Body of pancreas (tissue), 4 donors: ENCODE results near the gene SAMD8.
"Not testable (repeated sequence)": the region's sequence is repeated elsewhere in the genome, so short reads cannot be mapped to it uniquely, and the experiment has no call there.

Experiments
- CTCF ChIP-seq, 7 experiments: fragments of 450-650 bp in 4 of 7; fragments of 200-600 bp in 3 of 7; sonication (generic) in 3 of 7; IDR thresholded peaks; one replicate each; pipeline ENCODE4 v1.5.1; 2016 to 2019; ENCODE audit warnings: antibody characterized with exemption in 7 of 7
- POLR2A ChIP-seq, 3 donors: fragments of 450-650 bp; IDR thresholded peaks; one replicate each; pipeline ENCODE4 v1.6.1; 2016; ENCODE audit warnings: antibody characterized with exemption in 3 of 3, mild to moderate bottlenecking in 2 of 3

DNA sequence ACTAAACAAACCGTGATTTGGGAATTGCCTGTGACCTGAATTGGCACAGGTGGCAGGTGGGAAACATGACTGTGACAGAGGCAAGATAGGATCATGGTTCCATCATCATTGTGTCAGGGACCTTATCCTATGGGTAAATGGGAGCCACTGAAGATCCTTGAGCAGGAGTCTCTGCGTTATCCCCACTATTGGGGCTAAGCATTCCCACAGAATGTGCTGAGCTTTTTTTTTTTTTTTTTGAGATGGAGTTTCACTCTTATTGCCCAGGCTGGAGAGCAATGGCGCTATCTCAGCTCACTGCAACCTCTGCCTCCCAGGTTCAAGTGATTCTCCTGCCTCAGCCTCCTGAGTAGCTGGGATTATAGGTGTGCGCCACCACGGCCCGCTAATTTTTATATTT, 88.5 kb downstream of the SAMD8 start:
- not testable (repeated sequence) for TF ChIP-seq POLR2A, CTCF (IDR thresholded peaks at IDR 0.05)
